ENCODE data around the gene UBE3A.

GRCh38 chr15:25416693-25417092, 22.1 kb downstream of the UBE3A start:
- TF ChIP-seq POLR2A (IDR thresholded peaks at IDR 0.05) (no peak), CTCF (IDR thresholded peaks at IDR 0.05) (no peak)
